Stimulated activated CD8-positive, alpha-beta memory T cell treated with anti-CD3 and anti-CD28 coated beads, Interleukin-12 subunit alpha, Interleukin-12 subunit beta, amount 100 ng/mL, for 24 hours (primary cell): Measurements from ENCODE around the gene AMZ1.
"Not testable (repeated sequence)": the region's sequence is repeated elsewhere in the genome, so short reads cannot be mapped to it uniquely, and the experiment has no call there.

Experiments
- DNase-seq: peaks from one replicate; pipeline ENCODE4 v3.0.0-alpha.2; 2020; ENCODE audit errors: extremely low read depth

The AMZ1 gene

DNA sequence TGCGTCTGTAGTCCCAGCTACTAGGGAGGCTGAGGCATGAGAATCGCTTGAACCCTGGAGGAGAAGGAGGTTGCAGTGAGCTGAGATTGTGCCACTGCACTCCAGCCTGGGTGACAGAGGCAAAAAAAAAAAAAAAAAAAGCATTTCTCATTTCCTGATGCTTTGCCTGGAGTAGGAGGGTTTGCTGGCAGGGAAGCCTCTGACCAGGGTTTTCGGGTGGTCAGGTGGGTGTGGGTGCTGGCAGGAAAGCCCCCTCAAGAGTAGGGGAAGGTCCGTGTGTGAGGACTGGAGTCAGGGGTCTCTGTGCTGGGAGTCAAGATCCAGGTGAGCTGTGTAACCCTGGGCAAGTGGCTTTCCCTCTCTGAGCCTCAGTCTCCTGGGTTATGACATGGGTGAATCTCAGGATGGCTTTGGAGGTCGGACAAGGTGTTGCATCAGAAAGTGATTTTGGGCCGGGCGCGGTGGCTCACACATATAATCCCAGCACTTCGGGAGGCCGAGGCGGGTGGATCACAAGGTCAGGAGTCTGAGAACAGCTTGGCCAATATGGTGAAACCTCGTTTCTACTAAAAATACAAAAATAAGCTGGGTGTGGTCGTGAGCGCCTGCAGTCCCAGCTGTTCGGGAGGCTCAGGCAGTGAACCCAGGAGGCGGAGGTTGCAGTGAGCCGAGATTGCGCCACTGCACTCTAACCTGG, 3.2 kb downstream of the AMZ1 start:
- no peak for DNase-seq

DNA sequence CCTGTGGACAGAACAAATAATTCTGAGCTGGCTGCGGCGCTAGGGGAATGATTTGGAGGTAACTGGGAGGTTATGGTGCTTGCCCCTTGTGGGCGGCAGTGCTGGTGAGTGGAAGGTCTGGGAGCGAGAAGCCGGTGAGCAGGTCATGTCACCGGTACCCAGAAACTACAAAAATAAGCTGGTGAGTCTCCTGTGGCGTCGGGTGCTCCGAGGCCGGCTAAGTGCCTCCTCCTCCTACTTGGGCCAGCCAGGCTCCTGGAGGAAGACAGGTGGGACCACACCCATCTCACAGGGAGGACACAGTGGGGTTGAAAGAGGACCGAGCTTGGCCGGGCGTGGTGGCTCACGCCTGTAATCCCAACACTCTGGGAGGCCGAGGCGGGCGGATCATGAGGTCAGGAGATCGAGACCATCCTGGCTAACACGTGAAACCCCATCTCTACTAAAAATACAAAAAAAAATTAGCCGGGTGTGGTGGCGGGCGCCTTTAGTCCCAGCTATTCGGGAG, 4.0 kb downstream of the AMZ1 start:
- not testable (repeated sequence) for DNase-seq

DNA sequence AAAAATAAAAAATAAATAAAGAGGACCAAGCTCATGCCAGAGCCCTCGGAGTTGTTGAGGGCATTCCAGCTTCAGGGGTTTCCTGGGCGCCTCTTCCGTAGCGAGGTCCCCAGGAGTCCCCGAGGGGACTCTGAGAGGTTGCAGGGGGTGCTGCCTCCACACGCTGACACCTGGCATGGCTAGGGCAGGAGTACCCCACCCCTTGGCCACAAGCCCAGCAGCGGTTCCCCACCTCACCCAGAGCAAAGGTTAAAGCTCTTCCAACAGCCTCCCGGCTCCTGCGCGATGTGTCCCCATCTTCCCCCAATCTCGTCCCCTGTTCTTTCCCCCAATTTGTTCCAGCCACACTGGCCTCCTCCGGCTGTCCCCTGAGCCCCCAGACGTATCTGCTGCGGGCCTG, 4.5 kb downstream of the AMZ1 start:
- no peak for DNase-seq

DNA sequence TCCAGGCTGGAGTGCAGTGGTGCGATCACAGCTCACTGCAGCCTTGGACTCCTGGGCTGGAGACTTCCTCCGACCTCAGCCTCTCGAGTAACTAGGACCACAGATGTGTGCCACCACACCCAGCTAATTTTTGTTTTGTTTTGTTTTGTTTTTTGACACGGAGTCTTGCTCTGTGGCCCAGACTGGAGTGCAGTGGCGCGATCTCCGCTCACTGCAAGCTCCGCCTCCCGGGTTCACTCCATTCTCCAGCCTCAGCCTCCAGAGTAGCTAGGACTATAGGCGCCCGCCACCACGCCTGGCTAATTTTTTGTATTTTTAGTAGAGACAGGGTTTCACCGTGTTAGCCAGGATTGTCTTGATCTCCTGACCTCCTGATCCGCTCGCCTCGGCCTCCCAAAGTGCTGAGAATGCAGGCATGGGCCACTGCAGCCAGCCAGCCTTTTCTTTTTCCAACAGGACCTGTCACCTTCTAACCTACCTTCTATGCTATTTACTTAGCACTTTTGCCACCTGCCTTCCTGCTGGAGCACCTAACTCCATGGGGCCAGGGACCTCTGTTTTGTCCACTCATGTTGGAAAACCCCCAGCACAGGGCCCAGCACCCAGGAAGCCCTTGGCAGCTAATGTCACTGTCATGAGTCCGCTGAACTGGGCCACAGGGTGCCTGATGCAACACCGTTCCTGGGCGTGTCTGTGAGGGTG, 5.6 kb downstream of the AMZ1 start:
- not testable (repeated sequence) for DNase-seq

DNA sequence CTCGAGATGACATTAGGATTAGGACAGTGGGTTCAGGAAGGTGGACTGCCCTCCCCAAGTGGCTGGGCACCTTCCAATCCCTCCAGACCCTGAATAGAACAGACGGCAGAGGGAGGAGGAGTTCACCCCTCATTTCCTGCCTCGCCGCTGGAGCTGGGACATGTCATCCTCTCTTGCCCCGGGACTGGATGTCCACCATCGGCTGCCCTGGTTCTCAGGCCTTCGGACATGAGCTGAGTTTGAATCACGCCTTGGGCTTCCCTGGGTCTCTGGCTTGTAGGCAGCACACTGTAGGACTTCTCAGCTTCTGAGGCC, 6.1 kb downstream of the AMZ1 start:
- DNase-seq = not testable (repeated sequence)

DNA sequence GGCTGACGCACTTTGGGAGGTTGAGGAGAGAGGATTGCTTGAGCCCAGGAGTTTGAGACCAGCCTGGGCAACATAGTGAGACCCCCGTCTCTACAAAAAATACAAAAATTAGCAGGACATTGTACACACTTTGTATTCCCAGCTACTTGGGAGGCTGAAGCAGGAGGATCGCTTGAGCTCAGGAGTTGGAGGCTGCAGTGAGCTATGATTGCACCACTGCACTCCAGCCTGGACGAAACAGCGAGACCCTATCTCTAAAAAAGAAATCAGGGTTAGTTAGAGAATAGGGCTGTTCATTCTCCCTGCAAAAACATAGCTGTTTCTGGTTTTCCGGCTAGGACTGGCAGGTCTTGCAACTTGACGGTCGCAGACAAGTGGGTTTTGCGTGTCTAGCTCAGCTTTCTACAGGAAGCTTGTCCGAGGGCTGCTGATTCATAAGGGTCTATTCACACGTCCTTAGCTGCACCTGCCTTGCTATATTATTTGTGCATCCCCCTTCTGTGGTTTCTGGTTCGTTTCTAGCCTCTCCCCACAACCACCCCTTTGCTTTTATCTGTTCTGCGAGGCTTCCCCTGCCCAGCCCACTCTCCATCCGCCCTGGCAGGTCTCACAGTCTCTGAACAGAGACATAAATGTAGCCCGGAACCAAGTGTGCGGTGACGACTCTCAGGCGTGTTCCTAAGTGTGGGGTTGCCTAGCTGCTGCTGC, 10.7 kb downstream of the AMZ1 start:
- peak; percentile 32 for DNase-seq

DNA sequence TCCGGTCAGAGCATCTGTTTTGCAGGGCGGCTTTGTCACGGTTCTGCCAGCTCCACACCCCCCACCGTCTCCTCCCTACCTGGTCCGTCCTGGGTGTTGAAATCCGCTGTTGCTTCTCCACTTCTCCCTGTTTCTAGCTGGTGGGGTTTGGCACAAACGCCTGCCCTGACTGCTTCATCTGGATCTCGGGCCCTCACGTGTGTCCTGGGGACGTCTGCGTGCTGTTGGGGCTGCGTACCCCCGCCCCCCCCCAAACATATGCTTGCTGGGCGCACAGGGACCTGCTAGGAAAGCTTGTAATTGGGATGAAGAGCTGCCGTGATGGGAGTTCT, 11.3 kb downstream of the AMZ1 start:
- no peak for DNase-seq

DNA sequence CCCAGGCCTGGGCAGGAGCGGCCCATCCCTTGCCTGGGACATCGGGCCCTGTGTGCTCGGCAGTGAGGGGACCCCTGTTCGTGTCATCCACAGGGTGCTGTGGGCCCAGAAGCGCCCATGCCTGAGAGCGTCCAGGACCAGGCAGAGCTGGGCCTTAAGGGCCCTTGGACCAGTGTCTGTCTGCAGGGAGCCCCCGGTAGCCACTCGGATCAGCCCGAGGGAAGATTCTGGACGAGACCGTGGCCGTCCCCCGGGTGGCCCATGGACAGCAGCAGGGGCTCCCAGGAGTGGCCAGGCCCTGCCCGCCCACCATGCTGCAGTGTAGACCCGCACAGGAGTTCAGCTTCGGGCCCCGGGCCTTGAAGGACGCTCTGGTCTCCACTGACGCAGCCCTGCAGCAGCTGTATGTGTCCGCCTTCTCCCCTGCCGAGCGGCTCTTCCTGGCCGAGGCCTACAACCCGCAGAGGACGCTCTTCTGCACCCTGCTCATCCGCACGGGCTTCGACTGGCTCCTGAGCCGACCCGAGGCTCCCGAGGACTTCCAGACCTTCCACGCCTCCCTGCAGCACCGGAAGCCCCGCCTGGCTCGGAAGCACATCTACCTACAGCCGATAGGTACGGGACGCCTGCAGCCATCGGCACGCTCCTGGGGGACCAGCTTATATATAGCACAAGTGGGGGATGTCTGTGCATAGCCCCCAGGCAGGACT, 12.3 kb downstream of the AMZ1 start:
- no peak for DNase-seq

DNA sequence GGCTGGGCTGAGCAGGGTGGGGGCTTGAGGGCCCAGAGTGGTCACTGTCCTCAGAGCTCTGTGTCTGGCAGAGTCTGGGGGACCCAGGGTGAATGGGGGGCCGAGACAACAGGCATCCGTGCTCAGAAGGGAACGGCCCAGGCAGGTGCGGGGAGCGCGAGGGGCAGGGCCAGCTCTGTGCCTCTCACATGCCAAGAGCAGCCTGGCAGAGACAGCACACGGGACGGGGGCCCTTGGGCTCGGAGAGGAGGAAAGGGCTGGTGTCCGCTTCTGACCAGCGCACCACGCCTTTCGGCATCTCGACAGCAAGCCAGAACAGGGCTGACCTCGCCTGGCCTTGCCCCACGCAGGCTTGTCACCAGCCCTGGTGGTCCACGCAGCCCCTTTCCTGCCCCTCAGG, 13.4 kb downstream of the AMZ1 start:
- DNase-seq = no peak

DNA sequence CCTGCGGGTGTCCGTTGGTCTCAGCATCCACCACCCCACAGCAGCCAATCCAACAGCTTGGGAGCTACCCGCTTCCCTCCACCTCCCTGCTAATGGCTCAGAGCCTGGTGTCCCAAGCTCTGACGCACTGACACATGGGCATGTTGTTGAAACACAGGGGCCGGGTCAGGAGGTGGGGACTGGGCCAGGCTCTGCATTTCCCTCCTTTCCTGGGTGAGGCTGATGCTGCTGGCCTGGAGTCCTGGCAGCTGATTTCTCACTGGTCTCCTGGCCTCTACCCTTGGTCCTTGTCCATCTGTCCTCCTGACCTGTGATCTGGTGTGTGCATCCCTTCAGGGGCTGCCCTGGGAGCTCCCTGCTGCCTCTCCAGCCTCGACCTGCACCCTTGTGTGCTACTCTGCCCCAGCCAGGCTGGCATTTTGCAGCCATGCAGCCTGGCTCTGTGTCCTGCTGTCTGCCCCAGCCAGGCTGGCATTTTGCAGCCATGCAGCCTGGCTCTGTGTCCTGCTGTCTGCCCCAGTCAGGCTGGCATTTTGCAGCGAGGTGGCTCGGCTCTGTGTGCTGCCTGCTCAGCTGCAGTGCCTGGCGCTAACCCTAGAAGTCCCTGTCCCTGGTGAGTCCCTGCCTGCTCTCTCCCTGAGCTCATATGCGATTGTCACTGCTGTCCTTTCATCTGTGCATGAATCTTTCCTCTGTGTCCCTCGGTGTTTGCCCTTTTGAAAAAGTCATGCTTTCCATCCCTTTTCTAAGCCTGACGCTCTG, 14.0 kb downstream of the AMZ1 start:
- DNase-seq = no peak

DNA sequence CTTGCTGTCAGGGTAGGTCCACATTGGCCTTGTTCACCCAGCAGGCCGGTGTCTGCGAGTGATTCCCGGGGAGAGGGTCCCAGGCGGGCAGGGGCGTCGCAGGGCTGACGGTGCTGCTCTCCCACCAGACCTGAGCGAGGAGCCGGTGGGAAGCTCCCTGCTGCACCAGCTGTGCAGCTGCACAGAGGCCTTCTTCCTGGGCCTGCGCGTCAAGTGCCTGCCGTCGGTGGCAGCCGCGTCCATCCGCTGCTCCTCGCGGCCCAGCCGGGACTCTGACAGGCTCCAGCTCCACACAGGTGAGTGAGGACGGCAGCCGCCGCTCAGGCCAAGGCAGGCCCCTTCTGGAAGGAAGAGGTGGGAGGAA, 14.6 kb downstream of the AMZ1 start:
- DNase-seq = no peak

DNA sequence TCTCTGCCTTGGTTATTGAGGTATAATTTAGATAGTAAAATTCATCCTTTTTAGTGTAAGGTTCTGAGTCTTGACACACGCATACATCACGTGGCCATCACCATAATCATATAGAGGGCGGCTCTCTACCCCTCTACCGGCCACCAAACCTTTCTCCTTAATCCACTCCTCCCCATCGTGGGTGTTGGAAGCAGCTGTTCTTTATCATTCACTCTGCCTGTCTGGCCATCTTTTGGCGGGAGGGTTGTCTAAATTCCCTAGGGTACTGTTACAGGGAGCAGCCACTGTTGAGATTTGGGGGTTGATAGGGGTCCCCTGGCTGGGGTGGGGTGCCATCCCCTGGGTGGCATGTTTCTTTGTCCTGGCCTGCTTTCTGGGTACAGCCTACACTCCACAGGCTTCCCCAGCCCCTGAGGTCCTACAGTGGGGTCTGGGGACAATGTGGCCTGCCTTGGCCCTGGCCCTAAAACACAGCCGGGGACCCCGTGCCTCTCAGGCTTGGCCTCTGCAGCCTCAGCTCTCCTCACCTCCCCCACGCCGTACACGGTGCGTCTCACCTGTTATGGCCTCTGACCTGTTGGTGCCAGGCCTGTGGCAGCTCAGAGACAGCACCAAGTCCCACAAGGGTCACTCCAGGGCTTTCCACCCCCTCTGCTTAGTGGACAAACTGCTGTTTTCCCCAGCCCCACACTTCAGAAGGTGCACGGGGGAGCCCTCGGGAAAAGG, 17.5 kb downstream of the AMZ1 start:
- no peak for DNase-seq

DNA sequence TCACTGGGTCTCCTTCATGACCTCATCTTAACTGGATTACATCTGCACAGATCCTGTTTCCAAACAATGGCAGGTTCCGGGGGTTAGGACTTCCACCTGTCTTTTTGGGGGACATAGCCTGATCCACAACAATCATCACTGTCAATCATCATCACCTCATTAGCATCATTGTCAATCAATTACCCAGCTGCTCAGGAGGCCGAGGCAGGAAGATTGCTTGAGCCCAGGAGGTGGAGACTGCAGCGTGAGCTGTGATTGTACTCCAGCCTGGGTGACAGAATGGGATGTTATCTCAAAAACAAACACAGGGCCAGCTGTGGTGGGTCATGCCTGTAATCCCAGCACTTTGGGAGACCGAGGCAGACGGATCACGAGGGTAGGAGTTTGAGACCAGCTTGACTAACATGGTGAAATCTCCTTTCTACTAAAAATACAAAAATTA, 18.7 kb downstream of the AMZ1 start:
- DNase-seq = no peak

DNA sequence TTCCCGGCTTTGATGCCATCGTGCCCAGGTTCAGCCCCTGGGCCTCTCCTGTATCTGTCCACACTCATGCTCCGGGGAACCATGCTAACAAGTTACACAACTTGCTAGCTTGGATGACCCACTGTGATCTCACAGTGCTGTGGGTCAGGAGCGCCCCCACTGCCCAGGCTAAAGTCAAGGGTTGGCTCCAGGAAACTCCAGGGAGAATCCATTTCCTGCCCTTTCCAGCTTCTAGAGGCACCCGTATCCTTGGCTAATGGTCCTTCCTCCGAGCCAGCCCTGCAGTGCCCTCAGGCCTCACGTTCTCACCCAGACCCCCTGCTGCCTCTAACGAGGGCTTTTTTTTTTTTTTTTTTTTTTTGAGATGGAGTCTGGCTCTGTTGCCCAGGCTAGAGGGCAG, 19.5 kb downstream of the AMZ1 start:
- no peak for DNase-seq

DNA sequence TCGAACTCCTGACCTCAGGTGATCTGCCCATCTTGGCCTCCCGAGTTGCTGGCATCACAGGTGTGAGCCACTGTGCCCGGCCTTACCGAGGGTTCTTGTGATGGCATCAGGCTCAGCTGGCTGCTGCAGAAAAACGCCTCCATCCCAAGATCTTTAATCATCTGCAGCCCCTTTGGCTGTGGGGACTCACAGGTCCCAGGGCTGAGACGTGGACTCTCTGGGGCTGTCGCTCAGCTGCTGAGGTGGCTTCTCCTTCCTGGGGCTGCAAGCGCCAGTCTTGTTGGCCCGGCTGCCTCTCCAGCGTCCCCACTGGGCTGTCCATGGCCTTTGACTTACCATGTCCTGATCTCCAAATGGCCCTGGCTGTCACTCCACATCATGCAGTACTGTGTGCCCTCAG, 20.0 kb downstream of the AMZ1 start:
- DNase-seq = no peak

DNA sequence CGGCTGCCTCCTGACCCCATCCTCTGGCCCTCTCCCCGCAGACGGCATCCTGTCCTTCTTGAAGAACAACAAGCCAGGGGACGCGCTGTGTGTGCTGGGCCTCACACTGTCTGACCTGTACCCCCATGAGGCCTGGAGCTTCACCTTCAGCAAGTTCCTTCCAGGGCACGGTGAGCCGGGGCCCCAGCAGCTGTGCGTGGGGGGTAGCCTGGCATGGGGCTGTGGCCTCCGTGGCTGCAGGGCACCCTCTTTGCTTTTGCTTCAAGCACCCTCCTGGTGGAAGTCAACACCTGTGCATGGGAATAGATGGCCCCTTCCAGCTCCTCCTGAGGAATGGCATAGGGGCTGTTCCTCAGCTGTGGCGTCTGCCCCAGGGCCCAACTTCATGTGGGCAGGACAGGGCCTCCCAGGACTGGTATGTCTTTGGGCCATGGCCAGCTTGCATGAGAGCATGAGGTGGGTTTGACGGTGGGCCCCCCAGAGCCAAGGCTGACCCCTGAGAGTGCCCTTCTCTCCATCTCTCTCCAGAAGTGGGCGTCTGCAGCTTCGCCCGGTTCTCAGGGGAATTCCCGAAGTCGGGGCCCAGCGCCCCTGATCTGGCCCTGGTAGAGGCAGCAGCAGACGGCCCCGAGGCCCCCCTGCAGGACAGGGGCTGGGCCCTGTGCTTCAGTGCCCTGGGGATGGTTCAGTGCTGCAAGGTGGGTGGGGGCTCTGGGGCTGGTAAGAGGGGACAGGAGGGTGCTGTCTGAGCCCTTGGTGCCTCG, 20.7 kb downstream of the AMZ1 start:
- no peak for DNase-seq

DNA sequence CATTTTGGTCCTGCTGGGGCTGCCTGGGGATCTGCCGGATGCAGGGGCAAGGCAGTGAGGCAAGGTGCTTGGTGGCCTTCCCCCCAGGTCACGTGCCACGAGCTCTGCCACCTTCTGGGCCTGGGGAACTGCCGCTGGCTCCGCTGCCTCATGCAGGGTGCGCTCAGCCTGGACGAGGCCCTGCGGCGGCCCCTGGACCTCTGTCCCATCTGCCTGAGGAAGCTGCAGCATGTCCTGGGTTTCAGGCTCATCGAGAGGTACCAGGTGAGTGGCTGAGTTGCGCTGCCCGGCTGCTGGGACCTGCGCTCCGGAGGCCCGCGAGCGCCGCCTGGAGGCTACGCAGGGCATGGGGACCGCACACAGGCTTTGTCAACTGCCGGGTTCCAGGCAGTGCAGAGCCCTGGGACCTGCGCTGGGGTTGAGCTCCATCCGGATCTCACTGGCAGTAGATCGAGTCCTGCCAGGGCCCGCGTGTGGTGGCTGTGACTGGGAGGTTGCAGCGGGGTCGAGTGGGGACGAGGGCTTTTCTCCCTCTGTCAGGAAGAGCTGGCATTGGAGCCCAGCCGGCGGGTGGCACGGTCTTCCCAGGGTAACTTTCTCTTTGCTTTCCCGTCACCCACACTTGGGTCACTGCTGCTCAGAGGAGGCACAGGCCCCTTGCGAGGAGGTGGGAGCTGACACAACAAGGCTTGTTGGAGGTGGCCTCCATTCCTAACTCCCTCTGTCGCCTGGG, 21.7 kb downstream of the AMZ1 start:
- peak; percentile 31 for DNase-seq

DNA sequence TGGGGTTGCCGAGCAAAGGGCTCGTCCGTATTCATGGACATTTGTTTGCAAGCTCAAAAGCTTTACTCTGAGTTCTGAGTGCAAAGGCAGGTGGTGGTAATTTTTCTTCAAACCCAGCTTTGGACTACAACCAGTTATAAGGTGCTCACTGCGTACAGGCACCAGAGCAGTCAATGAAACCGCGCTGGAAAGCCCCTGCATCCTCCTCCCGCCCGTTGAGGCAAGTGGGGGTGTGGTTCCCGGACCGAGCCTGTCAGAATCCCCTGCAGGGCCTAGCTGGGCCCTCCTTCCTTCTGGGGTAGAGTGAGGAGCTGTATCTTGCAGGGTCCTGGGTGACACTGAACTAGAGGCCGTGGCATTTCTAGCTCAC, 22.3 kb downstream of the AMZ1 start:
- peak; percentile 30 for DNase-seq

DNA sequence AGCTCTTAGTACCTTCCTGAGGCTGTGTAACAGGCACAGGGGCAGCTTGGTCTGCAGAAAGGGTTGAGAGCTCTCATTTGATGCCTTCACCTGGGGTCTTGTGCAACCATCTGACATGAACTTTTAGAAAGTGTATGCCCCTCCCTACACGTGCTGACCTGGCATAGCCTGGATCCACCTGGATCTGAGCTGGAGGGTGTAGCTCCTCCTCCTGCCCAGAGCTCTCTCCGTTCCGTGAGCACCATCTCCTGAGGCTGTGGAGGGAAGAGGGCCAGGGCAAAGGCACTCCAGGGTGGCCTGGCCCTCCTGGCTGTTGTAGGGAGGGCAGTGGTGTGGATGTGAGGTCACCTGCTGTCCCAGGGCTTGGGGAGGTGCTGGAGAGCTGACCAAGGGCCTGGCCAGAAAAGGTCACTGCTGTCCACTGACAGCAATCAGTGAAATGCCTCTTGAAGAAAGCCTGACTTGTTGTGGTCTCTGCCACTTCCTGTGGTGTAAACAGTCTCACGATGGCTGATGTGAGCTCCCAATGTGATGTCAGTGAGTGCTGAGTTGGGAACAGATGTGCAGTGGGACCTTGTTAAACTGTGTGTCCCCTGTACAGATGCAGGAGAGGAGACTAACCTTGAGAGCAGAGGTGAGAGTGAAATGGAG, 23.0 kb downstream of the AMZ1 start:
- DNase-seq = no peak
